Suprapubic skin (tissue), 4 donors: Measurements from ENCODE around the gene MBNL2. TPM values are rescaled to one million over a fixed set of nuclear protein-coding genes. Genes with fewer than 3 reads are reported as not detected.

Source experiments
- DNase-seq, 2 donors: peaks; one replicate each; pipeline ENCODE4 v3.0.0-alpha.2; 2019; ENCODE audit warnings: low spot score in 2 of 2
- H3K27ac ChIP-seq: fragments of 200-600 bp; sonication (generic); one replicate; pipeline ENCODE4 v1.5.1; 2019
- H3K27me3 ChIP-seq: fragments of 200-600 bp; sonication (generic); one replicate; pipeline ENCODE4 v1.5.1; 2019
- H3K36me3 ChIP-seq: fragments of 200-600 bp; sonication (generic); one replicate; pipeline ENCODE4 v1.5.1; 2019
- H3K4me1 ChIP-seq: fragments of 200-600 bp; sonication (generic); one replicate; pipeline ENCODE4 v1.5.1; 2019
- H3K4me3 ChIP-seq: fragments of 200-600 bp; sonication (generic); one replicate; pipeline ENCODE4 v1.5.1; 2019; ENCODE audit warnings: mild to moderate bottlenecking
- H3K9me3 ChIP-seq: fragments of 200-600 bp; sonication (generic); one replicate; pipeline ENCODE4 v1.5.1; 2019
- CTCF ChIP-seq, 2 donors: fragments of 200-600 bp in 1 of 2; fragments of 450-650 bp in 1 of 2; sonication (generic) in 1 of 2; IDR thresholded peaks; one replicate each; pipeline ENCODE4 v1.5.1; 2016 to 2019; ENCODE audit warnings: antibody characterized with exemption in 2 of 2, mild to moderate bottlenecking in 1 of 2, moderate library complexity in 1 of 2
- EP300 ChIP-seq: sonication (generic); formaldehyde crosslinking; IDR thresholded peaks from one replicate; pipeline ENCODE4 v1.6.1; 2017; ENCODE audit warnings: antibody characterized with exemption
- POLR2A ChIP-seq, 2 donors: fragments of 450-650 bp; IDR thresholded peaks; one replicate each; pipeline ENCODE4 v1.6.1; 2017; ENCODE audit warnings: antibody characterized with exemption in 2 of 2, mild to moderate bottlenecking in 2 of 2, moderate library complexity in 2 of 2
- POLR2AphosphoS5 ChIP-seq, 3 donors: sonication (generic); formaldehyde crosslinking; IDR thresholded peaks; one replicate each; pipeline ENCODE4 v1.6.1; 2017; ENCODE audit warnings: antibody characterized with exemption in 3 of 3
- WGBS: methylation state at CpG from one replicate; pipeline ENCODE4 v1.1.5; 2018; 5-methylcytosine and 5-hydroxymethylcytosine counted together
- total RNA-seq, 4 donors: library from RNA; depleted of rRNA; stranded (reverse); fragments of >200 nt; gene quantifications; one replicate each; pipeline ENCODE4 v1.1.0, GENCODE V29; 2016

Gene MBNL2
- total RNA-seq, 4 donors from 2014 or later, result 64.2 to 92.4 (median 73.4) TPM

GRCh38 chr13:97376981-97377380, 154.8 kb downstream of the MBNL2 start:
- WGBS, result 94% methylated on average over 6 of the region's 6 CpGs
- no peaks in the 10 kb centered on the region for H3K4me1 ChIP-seq
- no peak for DNase-seq
- no peaks in the 10 kb centered on the region for H3K9me3 ChIP-seq
- TF ChIP-seq POLR2A (IDR thresholded peaks at IDR 0.05) (no peak), CTCF (IDR thresholded peaks at IDR 0.05) (no peak), EP300 (no peak), POLR2AphosphoS5 (IDR thresholded peaks at IDR 0.05) (no peak)
- no peak overlapping the region for H3K27ac ChIP-seq
- peaks cover 36% of the 10 kb centered on the region for H3K36me3 ChIP-seq
- no peaks in the 10 kb centered on the region for H3K27me3 ChIP-seq
- H3K4me3 ChIP-seq, result no peak overlapping the region

- no peaks in the 10 kb centered on the region for H3K9me3 ChIP-seq
- no peak for DNase-seq
- H3K27ac ChIP-seq, result no peak overlapping the region
- TF ChIP-seq POLR2AphosphoS5 (IDR thresholded peaks at IDR 0.05), result no peak
- TF ChIP-seq EP300, result no peak
- no peak for TF ChIP-seq POLR2A (IDR thresholded peaks at IDR 0.05)
- no peak for TF ChIP-seq CTCF (IDR thresholded peaks at IDR 0.05)
- 88% methylated on average over 5 of the region's 5 CpGs for WGBS
- no peaks in the 10 kb centered on the region for H3K4me1 ChIP-seq
- peaks cover 44% of the 10 kb centered on the region for H3K36me3 ChIP-seq
- no peak overlapping the region for H3K4me3 ChIP-seq
- H3K27me3 ChIP-seq, result no peaks in the 10 kb centered on the region
Measured at GRCh38 chr13:97379386-97379785, 157.3 kb downstream of the MBNL2 start.

- 93% methylated on average over 6 of the region's 6 CpGs for WGBS
Measured at GRCh38 chr13:97380696-97381095, 158.6 kb downstream of the MBNL2 start.

GRCh38 chr13:97381189-97381588, 159.1 kb downstream of the MBNL2 start:
- no peak for DNase-seq
- Histone ChIP-seq H3K4me3 (no peak overlapping the region), H3K4me1 (peaks cover 7% of the 10 kb centered on the region), H3K36me3 (peaks cover 28% of the 10 kb centered on the region), H3K27ac (no peak overlapping the region), H3K9me3 (no peaks in the 10 kb centered on the region), H3K27me3 (no peaks in the 10 kb centered on the region)
- 100% methylated on average over 1 of the region's 1 CpG for WGBS
- TF ChIP-seq POLR2A (IDR thresholded peaks at IDR 0.05) (no peak), POLR2AphosphoS5 (IDR thresholded peaks at IDR 0.05) (no peak), CTCF (IDR thresholded peaks at IDR 0.05) (no peak), EP300 (no peak)

More at GRCh38 chr13:97380696-97381095, 158.6 kb downstream of the MBNL2 start:
- no peak overlapping the region for H3K4me3 ChIP-seq
- TF ChIP-seq CTCF (IDR thresholded peaks at IDR 0.05) (no peak), EP300 (no peak), POLR2A (IDR thresholded peaks at IDR 0.05) (no peak), POLR2AphosphoS5 (IDR thresholded peaks at IDR 0.05) (no peak)
- DNase-seq, result no peak
- no peaks in the 10 kb centered on the region for H3K9me3 ChIP-seq
- H3K36me3 ChIP-seq, result peaks cover 31% of the 10 kb centered on the region
- no peaks in the 10 kb centered on the region for H3K27me3 ChIP-seq
- no peak overlapping the region for H3K27ac ChIP-seq
- peaks cover 2% of the 10 kb centered on the region for H3K4me1 ChIP-seq

- WGBS, result 98% methylated on average over 5 of the region's 5 CpGs
- Histone ChIP-seq H3K9me3 (no peaks in the 10 kb centered on the region), H3K4me3 (no peak overlapping the region), H3K4me1 (peaks cover 10% of the 10 kb centered on the region), H3K27me3 (no peaks in the 10 kb centered on the region), H3K27ac (no peak overlapping the region), H3K36me3 (peaks cover 27% of the 10 kb centered on the region)
- DNase-seq, result no peak
- TF ChIP-seq POLR2A (IDR thresholded peaks at IDR 0.05), result no peak
- TF ChIP-seq POLR2AphosphoS5 (IDR thresholded peaks at IDR 0.05), result no peak
- TF ChIP-seq CTCF (IDR thresholded peaks at IDR 0.05), result no peak
- TF ChIP-seq EP300, result no peak
Measured at GRCh38 chr13:97382276-97382675, 160.1 kb downstream of the MBNL2 start.
